Esophagus squamous epithelium (tissue), 4 donors: ENCODE data around the gene TRIM36.

Experiments
- CTCF ChIP-seq, 6 experiments: fragments of 450-650 bp in 4 of 6; fragments of 200-600 bp in 2 of 6; sonication (generic) in 2 of 6; IDR thresholded peaks; one replicate each; pipeline ENCODE4 v1.5.1; 2016 to 2019; ENCODE audit warnings: antibody characterized with exemption in 6 of 6, mild to moderate bottlenecking in 4 of 6, moderate library complexity in 4 of 6
- POLR2A ChIP-seq, 4 donors: fragments of 450-650 bp; IDR thresholded peaks; one replicate each; pipeline ENCODE4 v1.6.1; 2017; ENCODE audit warnings: antibody characterized with exemption in 4 of 4, mild to moderate bottlenecking in 4 of 4, moderate library complexity in 3 of 4

- TF ChIP-seq CTCF (IDR thresholded peaks at IDR 0.05) (no peak), POLR2A (IDR thresholded peaks at IDR 0.05) (no peak)
Observed at GRCh38 chr5:115097236-115097635, 72.5 kb downstream of the TRIM36 start.
